GM12878 (cell line): ENCODE measurements around the gene CAB39L. TPM values are rescaled to one million over a fixed set of nuclear protein-coding genes. Genes with fewer than 3 reads are reported as not detected.

Experiments used
- ATAC-seq: fragments of 200-7000 bp; cut with Tn5 transposase; 3 replicates; pipeline ENCODE4 v1.9.1; 2020; ENCODE audit warnings: mild to moderate bottlenecking, moderate library complexity
- BruUV-seq: library from RNA; stranded (reverse); fragments of 400-500 nt; replicated peaks from 2 replicates; lab custom pipeline; 2021; lab: Mats Ljungman, UMichigan
- CTCF ChIA-PET: fragments of 300-600 bp; sonication (Branson Sonifier 250); formaldehyde crosslinking; extraction: SDS; loops from one replicate; lab custom pipeline; 2021; ENCODE audit warnings: inconsistent platforms; lab: Yijun Ruan, JAX
- POLR2A ChIA-PET: fragments of 350-600 bp; formaldehyde crosslinking; extraction: SDS; loops from one replicate; lab custom pipeline; 2021; ENCODE audit warnings: inconsistent platforms; lab: Charles Lee
- RAD21 ChIA-PET: fragments of 300-600 bp; sonication (Branson Sonifier 250); formaldehyde crosslinking; loops from one replicate; lab custom pipeline; 2023; ENCODE audit warnings: antibody characterized with exemption; ENCODE audit not compliant: unreplicated experiment; lab: Charles Lee
- SMC1A ChIA-PET: fragments of 300-600 bp; sonication (Branson Sonifier 250); formaldehyde crosslinking; loops from one replicate; lab custom pipeline; 2023; ENCODE audit not compliant: unreplicated experiment, uncharacterized antibody; lab: Charles Lee
- DNase-seq: peaks from one replicate; pipeline ENCODE4 v3.0.0-alpha.2; 2011; ENCODE audit warnings: low read depth, low spot score
- FAIRE-seq: peaks from 3 replicates; lab custom pipeline; 2011; peaks lifted over from hg19 to GRCh38; lab: Jason Lieb, UNC
- H2AFZ ChIP-seq: 2 replicates; pipeline ENCODE4 v1.6.0; 2011; ENCODE audit warnings: low read depth, low read length, control low read depth; ENCODE audit not compliant: control insufficient read depth
- H3K27ac ChIP-seq: 2 replicates; pipeline ENCODE4 v1.5.1; 2011; ENCODE audit warnings: control low read depth; ENCODE audit not compliant: control insufficient read depth, insufficient read depth
- H3K27me3 ChIP-seq, 2 experiments: replicated peaks in 1 of 2; 2 replicates each; pipeline versions ENCODE4 v1.6.0 to v1.6.1; 2011; ENCODE audit warnings: low read length in 1 of 2; ENCODE audit not compliant: control insufficient read depth in 2 of 2, insufficient read depth in 2 of 2
- H3K36me3 ChIP-seq, 2 experiments: 2 replicates each; pipeline ENCODE4 v1.5.1; 2011; ENCODE audit warnings: low read length in 1 of 2; ENCODE audit not compliant: control insufficient read depth in 2 of 2, insufficient read depth in 2 of 2
- H3K4me1 ChIP-seq: 2 replicates; pipeline ENCODE4 v1.6.1; 2011; ENCODE audit warnings: mild to moderate bottlenecking, low read length, moderate library complexity, mixed read lengths; ENCODE audit not compliant: control insufficient read depth, insufficient read depth
- H3K4me2 ChIP-seq: 2 replicates; pipeline ENCODE4 v1.6.0; 2011; ENCODE audit warnings: control low read depth; ENCODE audit not compliant: control insufficient read depth, insufficient read depth
- H3K4me3 ChIP-seq: fragments of 200-600 bp; sonication (generic); 2 replicates; pipeline ENCODE4 v1.5.1; 2016
- H3K79me2 ChIP-seq: 2 replicates; pipeline ENCODE4 v1.6.0; 2011; ENCODE audit warnings: low read length; ENCODE audit not compliant: control insufficient read depth, insufficient read depth
- H3K9ac ChIP-seq: 2 replicates; pipeline ENCODE4 v1.8.0; 2011; ENCODE audit warnings: low read length, control low read depth, mixed read lengths; ENCODE audit not compliant: control insufficient read depth, insufficient read depth
- H3K9me3 ChIP-seq: replicated peaks from 3 replicates; pipeline ENCODE4 v1.5.1; 2011; ENCODE audit warnings: mild to moderate bottlenecking, low read length; ENCODE audit not compliant: control insufficient read depth, insufficient read depth
- H4K20me1 ChIP-seq: 2 replicates; pipeline ENCODE4 v1.6.0; 2011; ENCODE audit not compliant: control insufficient read depth, insufficient read depth
- CBX5 ChIP-seq: sonication (generic); IDR thresholded peaks from 2 replicates; pipeline ENCODE4 v1.6.1; 2016; ENCODE audit warnings: low read depth, moderate library complexity, mild to moderate bottlenecking, inconsistent platforms
- CREB1 ChIP-seq: IDR thresholded peaks from 2 replicates; pipeline ENCODE4 v1.6.1; 2012; ENCODE audit warnings: low read depth, mild to moderate bottlenecking, inconsistent platforms
- RBBP5 ChIP-seq: fragments of 200-600 bp; sonication (generic); conservative IDR thresholded peaks from 2 replicates; pipeline ENCODE4 v1.6.1; 2016
- SIN3A ChIP-seq: IDR thresholded peaks from 2 replicates; pipeline ENCODE4 v1.6.1; 2012; ENCODE audit warnings: low read depth, low read length, improper control_type of control experiment
- SRF ChIP-seq, 2 experiments: IDR thresholded peaks; 2 replicates each; pipeline ENCODE4 v1.6.1; 2011; ENCODE audit warnings: low read depth in 2 of 2, low read length in 2 of 2, mild to moderate bottlenecking in 1 of 2, moderate library complexity in 1 of 2
- STAT1 ChIP-seq: fragments of 450-650 bp; conservative IDR thresholded peaks from 2 replicates; pipeline ENCODE4 v1.6.1; 2014; ENCODE audit warnings: antibody characterized with exemption, mild to moderate bottlenecking
- WGBS: methylation state at CpG from one replicate; pipeline ENCODE4 v1.1.6; 2016; ENCODE audit warnings: low lambda C conversion rate; ENCODE audit not compliant: insufficient replicate concordance, insufficient coverage; ENCODE audit errors: missing lambda C conversion rate; 5-methylcytosine and 5-hydroxymethylcytosine counted together
- in situ Hi-C: fragments of 300-500 bp; cut with MboI; formaldehyde crosslinking; loops from 9 replicates; pipeline ENCODE4 v1.14.3; 2018; ENCODE audit warnings: mixed read lengths
- intact Hi-C: fragments of 100-400 bp; cut with micrococcal nuclease; formaldehyde crosslinking; loops from one replicate; pipeline ENCODE4 v1.14.2; 2022; ENCODE audit not compliant: unreplicated experiment
- polyA plus RNA-seq, 11 experiments: library from polyadenylated mRNA; depleted of rRNA in 4 of 11; unstranded in 6 of 11; stranded (reverse) in 5 of 11; fragments of >200 nt; fragmentation: Nextera tagmentation in 4 of 11; fragmentation: Illumina TruSeq in 1 of 11; extraction: Ambion mirVana in 4 of 11; extraction: Trizol in 1 of 11; gene quantifications; 1 replicate in 1 of 11; 2 replicates in 10 of 11; pipeline versions ENCODE4 v1.2.1 to v1.2.3, GENCODE V29; 2011 to 2016; ENCODE audit warnings: inconsistent platforms in 2 of 11, missing spikeins in 2 of 11, low read depth in 1 of 11
- total RNA-seq, 4 experiments: library from RNA; depleted of rRNA in 3 of 4; stranded (reverse); fragments of >200 nt in 3 of 4; fragmentation: Illumina TruSeq in 1 of 4; extraction: Trizol in 1 of 4; gene quantifications; 2 replicates each; pipeline versions ENCODE4 v1.2.1 to v1.2.3, GENCODE V29; 2013 to 2021

Gene CAB39L
- total and polyA plus RNA-seq, 10 of the 15 experiments (the other 5 are each of a cell fraction or from before 2014, with no cell fraction given) = 0.88 to 3.0 (median 1.7) TPM

GRCh38 chr13:49407936-49408335 lies 35.9 kb downstream of the CAB39L start:
- in situ Hi-C loops (no loop called here), intact Hi-C loops (no loop called here)
- no peaks in the 10 kb centered on the region for H3K27me3 ChIP-seq
- no peak overlapping the region for H3K4me2 ChIP-seq
- H3K79me2 ChIP-seq = no peaks in the 10 kb centered on the region
- DNase-seq (no peak), FAIRE-seq (no peak), ATAC-seq (no peak)
- WGBS = 63% methylated on average over 4 of the region's 4 CpGs
- no peaks in the 10 kb centered on the region for H4K20me1 ChIP-seq
- BruUV-seq = no TSS peak
- no peaks in the 10 kb centered on the region for H3K36me3 ChIP-seq
- no peak overlapping the region for H3K4me3 ChIP-seq
- TF ChIP-seq SIN3A (no peak), SRF (IDR thresholded peaks at IDR 0.05; ENCODE audit: low read depth in 2 of 2, low read length in 2 of 2) (no peak), CBX5 (no peak)
- no peaks in the 10 kb centered on the region; the same call in none of the 3 replicates for H3K9me3 ChIP-seq
- no peak overlapping the region for H3K9ac ChIP-seq
- RAD21 ChIA-PET = no interaction called here
- SMC1A ChIA-PET = no interaction called here
- no peaks in the 10 kb centered on the region; the same call in 1 of the 2 replicates for H3K4me1 ChIP-seq
- H3K27ac ChIP-seq = no peak overlapping the region
- no peak overlapping the region for H2AFZ ChIP-seq
- POLR2A ChIA-PET = no interaction called here
- CTCF ChIA-PET = no interaction called here

GRCh38 chr13:49407068-49407467 lies 36.8 kb downstream of the CAB39L start:
- TF ChIP-seq CREB1 (no peak), STAT1 (no peak), RBBP5 (no peak)
- no peak overlapping the region for H3K4me3 ChIP-seq
- H2AFZ ChIP-seq = no peak overlapping the region
- H3K4me2 ChIP-seq = no peak overlapping the region
- ChIA-PET RAD21 (no interaction called here), SMC1A (no interaction called here), CTCF (no interaction called here), POLR2A (no interaction called here)
- ATAC-seq (no peak), DNase-seq (no peak), FAIRE-seq (no peak)
- BruUV-seq = no TSS peak
- no peak overlapping the region for H3K9ac ChIP-seq
- H3K9me3 ChIP-seq = no peaks in the 10 kb centered on the region; the same call in none of the 3 replicates
- no peaks in the 10 kb centered on the region for H3K79me2 ChIP-seq
- WGBS = 95% methylated on average over 1 of the region's 1 CpG
- no peaks in the 10 kb centered on the region for H3K36me3 ChIP-seq
- in situ Hi-C loops (no loop called here), intact Hi-C loops (no loop called here)
- no peaks in the 10 kb centered on the region; the same call in 1 of the 2 replicates for H3K4me1 ChIP-seq
- no peaks in the 10 kb centered on the region; a peak in 1 of 4 replicates for H3K27me3 ChIP-seq
- H4K20me1 ChIP-seq = no peaks in the 10 kb centered on the region
- H3K27ac ChIP-seq = no peak overlapping the region
